NB4 (cell line): ENCODE results near the gene ZMIZ2.

ENCODE experiments used
- CTCF ChIP-seq: IDR thresholded peaks from one replicate; pipeline ENCODE4 v1.5.1; 2012; ENCODE audit warnings: low read depth, low read length
- MYC ChIP-seq: IDR thresholded peaks from 2 replicates; pipeline ENCODE4 v1.6.1; 2011; ENCODE audit warnings: low read depth, low read length
- POLR2A ChIP-seq: IDR thresholded peaks from 2 replicates; pipeline ENCODE4 v1.6.1; 2011; ENCODE audit warnings: mild to moderate bottlenecking; ENCODE audit not compliant: insufficient read length; ENCODE audit errors: extremely low read depth

GRCh38 chr7:44748045-44748947 is at the start of gene ZMIZ2:
- no peak for TF ChIP-seq CTCF
- peak; percentile 66 for TF ChIP-seq POLR2A
- TF ChIP-seq MYC, result peak; percentile 22; the same call in 1 of the 2 replicates
